Measurements from ENCODE around the gene UBE4A. TPM values are rescaled to one million over a fixed set of nuclear protein-coding genes. Genes with fewer than 3 reads are reported as not detected.

The UBE4A gene
- polyA plus RNA-seq, 1 of the 3 experiments (the other 2 are of a cell fraction), result 7.7 TPM

- TF ChIP-seq RXRA (IDR thresholded peaks at IDR 0.05; ENCODE audit: borderline replicate concordance, low read depth) (no peak), RCOR1 (IDR thresholded peaks at IDR 0.05; ENCODE audit: low read length) (no peak), JUND (IDR thresholded peaks at IDR 0.05) (no peak), FOXJ3 (CRISPR knock-in tag; IDR thresholded peaks at IDR 0.05) (no peak), TCF12 (IDR thresholded peaks at IDR 0.05) (no peak), YY1 (IDR thresholded peaks at IDR 0.05; ENCODE audit: low read depth) (no peak), EP300 (IDR thresholded peaks at IDR 0.05; ENCODE audit: borderline replicate concordance in 1 of 2, low read depth in 1 of 2, low read length in 1 of 2) (no peak), PBX3 (IDR thresholded peaks at IDR 0.05) (no peak), MXI1 (IDR thresholded peaks at IDR 0.05; ENCODE audit: low read depth, low read length) (no peak), USF1 (IDR thresholded peaks at IDR 0.05; ENCODE audit: borderline replicate concordance, low read depth) (no peak)
- Histone ChIP-seq H3K4me2 (no peak overlapping the region), H3K79me2 (ENCODE audit: insufficient read depth) (no peaks in the 10 kb centered on the region), H3K36me3 (replicated peaks in 1 of 2; ENCODE audit: control insufficient read depth in 1 of 2, insufficient read depth in 2 of 2, low read length in 1 of 2) (peaks cover 48 to 52% of the 10 kb centered on the region in 2 experiments), H3K27ac (ENCODE audit: low read depth in 2 of 2, low read length in 1 of 2) (no peak overlapping the region), H3K9me3 (no peaks in the 10 kb centered on the region), H4K20me1 (ENCODE audit: insufficient read depth) (no peaks in the 10 kb centered on the region), H2AFZ (ENCODE audit: low read depth) (no peak overlapping the region), H3F3A (replicated peaks; ENCODE audit: insufficient read depth) (peaks cover 22% of the 10 kb centered on the region), H3K27me3 (ENCODE audit: insufficient read depth) (no peaks in the 10 kb centered on the region), H3K4me1 (ENCODE audit: control insufficient read depth in 1 of 2, insufficient read depth in 2 of 2, low read depth in 1 of 2, low read length in 1 of 2) (peaks cover 0 to 4% of the 10 kb centered on the region in 2 experiments; a peak in 2 of 4 replicates), H3K9me2 (no peaks in the 10 kb centered on the region), H3K4me3 (ENCODE audit: low read depth in 2 of 2, low read length in 1 of 2) (no peak overlapping the region), H3K9ac (no peak overlapping the region)
- POLR2A ChIA-PET, result no interaction called here
- WGBS (ENCODE audit: low lambda C conversion rate), result 92% methylated on average over 6 of the region's 6 CpGs
- CTCF ChIA-PET, result no interaction called here
- DNase-seq, result no peak
Measured at GRCh38 chr11:118396097-118396501, 36.7 kb downstream of the UBE4A start.

GRCh38 chr11:118397448-118397847, 38.0 kb downstream of the UBE4A start:
- no peak overlapping the region for H3K9ac ChIP-seq
- no peak overlapping the region for H3K4me2 ChIP-seq
- H3K9me2 ChIP-seq, result no peaks in the 10 kb centered on the region
- no peak for DNase-seq
- H3F3A ChIP-seq (replicated peaks; ENCODE audit: insufficient read depth), result peaks cover 25% of the 10 kb centered on the region
- H3K36me3 ChIP-seq (replicated peaks in 1 of 2; ENCODE audit: control insufficient read depth in 1 of 2, insufficient read depth in 2 of 2, low read length in 1 of 2), result peaks cover 38 to 45% of the 10 kb centered on the region in 2 experiments
- peaks cover 11% of the 10 kb centered on the region for H3K79me2 ChIP-seq (ENCODE audit: insufficient read depth)
- H3K27me3 ChIP-seq (ENCODE audit: insufficient read depth), result no peaks in the 10 kb centered on the region
- TF ChIP-seq USF2 (IDR thresholded peaks at IDR 0.05; ENCODE audit: borderline replicate concordance, low read depth, low read length), result no peak
- no peak for TF ChIP-seq FOXM1 (IDR thresholded peaks at IDR 0.05; ENCODE audit: low read depth)
- TF ChIP-seq TEAD4 (IDR thresholded peaks at IDR 0.05; ENCODE audit: borderline replicate concordance, insufficient read depth), result no peak
- TF ChIP-seq FOXJ3 (CRISPR knock-in tag; IDR thresholded peaks at IDR 0.05), result no peak
- TF ChIP-seq GATA2 (CRISPR knock-in tag; IDR thresholded peaks at IDR 0.05), result no peak
- no peak for TF ChIP-seq SMC3 (IDR thresholded peaks at IDR 0.05; ENCODE audit: low read depth, low read length)
- TF ChIP-seq POLR2AphosphoS5 (IDR thresholded peaks at IDR 0.05; ENCODE audit: low read depth, low read length), result no peak
- no peak for TF ChIP-seq EZH2phosphoT487 (IDR thresholded peaks at IDR 0.05; ENCODE audit: borderline replicate concordance, low read depth)
- no peak for TF ChIP-seq GABPA (IDR thresholded peaks at IDR 0.05; ENCODE audit: low read depth)
- TF ChIP-seq TAF1 (IDR thresholded peaks at IDR 0.05; ENCODE audit: borderline replicate concordance, low read depth, low read length), result no peak
- no peak for TF ChIP-seq REST (IDR thresholded peaks at IDR 0.05; ENCODE audit: low read depth, low read length)
- no peak for TF ChIP-seq RFX5 (IDR thresholded peaks at IDR 0.05; ENCODE audit: low read length)
- no peak for TF ChIP-seq FOSL2 (IDR thresholded peaks at IDR 0.05; ENCODE audit: borderline replicate concordance, low read depth)
- no peak for TF ChIP-seq EP300 (IDR thresholded peaks at IDR 0.05; ENCODE audit: borderline replicate concordance in 1 of 2, low read depth in 1 of 2, low read length in 1 of 2)
- H3K4me1 ChIP-seq (ENCODE audit: control insufficient read depth in 1 of 2, insufficient read depth in 2 of 2, low read depth in 1 of 2, low read length in 1 of 2), result peaks cover 0 to 4% of the 10 kb centered on the region in 2 experiments; a peak in 3 of 4 replicates
- no peaks in the 10 kb centered on the region for H4K20me1 ChIP-seq (ENCODE audit: insufficient read depth)
- no peak overlapping the region for H3K27ac ChIP-seq (ENCODE audit: low read depth in 2 of 2, low read length in 1 of 2)
- ChIA-PET CTCF (interaction anchor here (0.6 to 2.0 kb wide), 4 partner anchors 91 to 442 kb away, joined by 3 to 8 read pairs (median 3); no protein-coding TSS in a partner anchor), POLR2A (no interaction called here)
- H3K4me3 ChIP-seq (ENCODE audit: low read depth in 2 of 2, low read length in 1 of 2), result no peak overlapping the region
- no peaks in the 10 kb centered on the region for H3K9me3 ChIP-seq
- H2AFZ ChIP-seq (ENCODE audit: low read depth), result no peak overlapping the region

All from SK-N-SH (cell line).